GM18520 (cell line): ENCODE results near the gene DNAH14.
"Not testable (repeated sequence)": the region's sequence is repeated elsewhere in the genome, so short reads cannot be mapped to it uniquely, and the experiment has no call there.

Experiments
- ATAC-seq: cut with Tn5 transposase; IDR thresholded peaks from one replicate; pipeline ENCODE4 v1.9.1; 2021; ENCODE audit not compliant: unreplicated experiment

The DNAH14 gene

DNA sequence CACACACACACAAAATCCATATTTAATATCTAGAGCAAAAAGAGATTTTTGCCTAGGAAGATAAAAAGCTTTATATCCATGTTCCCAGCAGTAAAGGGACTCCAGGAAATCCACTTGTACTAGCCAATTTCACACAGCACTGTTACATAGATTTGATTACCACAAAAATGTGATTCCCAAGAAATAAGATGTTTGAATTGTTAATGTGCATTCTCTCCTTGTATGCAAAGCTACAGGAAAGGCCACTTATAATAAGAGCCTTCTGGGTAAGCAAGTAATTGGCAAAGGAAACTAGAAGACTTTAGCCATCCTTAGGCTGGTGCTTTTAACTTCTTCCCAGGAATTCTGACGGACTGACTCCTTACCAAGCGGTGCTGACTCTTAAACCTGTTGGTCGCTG is 409.1 kb downstream of the DNAH14 start:
- ATAC-seq = no peak

DNA sequence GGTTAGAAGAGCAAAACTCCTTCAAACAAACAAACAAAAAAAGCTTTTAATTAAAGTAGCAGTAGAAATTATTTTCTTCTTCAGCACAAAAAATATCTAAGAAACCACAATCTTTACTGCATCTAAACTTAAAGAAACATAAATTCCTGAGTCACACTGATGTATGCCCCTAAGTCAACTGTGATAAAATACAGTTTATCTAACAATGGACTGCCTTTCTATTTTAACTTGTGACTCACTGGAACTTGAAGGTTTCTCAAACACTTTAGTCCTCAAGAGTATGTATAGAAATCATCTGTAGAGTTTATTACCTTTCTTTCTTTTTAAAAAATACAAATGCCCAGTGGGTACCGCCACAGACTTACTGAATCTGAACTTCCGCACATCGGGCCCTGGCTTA is 412.2 kb downstream of the DNAH14 start:
- ATAC-seq = no peak

DNA sequence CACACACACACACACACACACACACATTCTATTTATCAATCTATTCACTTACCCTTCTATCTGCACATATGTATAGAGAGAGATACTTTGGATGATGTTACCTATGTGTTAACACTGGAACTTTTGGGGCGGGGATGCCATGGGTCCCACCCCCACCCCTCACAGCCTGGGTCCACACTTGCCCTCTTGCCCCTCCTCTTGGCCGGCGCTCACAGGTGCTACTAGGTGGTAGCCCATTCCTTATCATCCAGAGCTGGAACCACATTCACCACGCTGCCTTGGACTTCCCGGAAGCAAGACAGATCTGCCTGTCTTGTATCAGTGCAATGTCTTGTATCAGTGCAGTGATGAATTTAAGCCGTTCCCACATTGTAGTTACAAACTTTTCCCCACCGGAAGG is 413.2 kb downstream of the DNAH14 start:
- ATAC-seq = no peak

DNA sequence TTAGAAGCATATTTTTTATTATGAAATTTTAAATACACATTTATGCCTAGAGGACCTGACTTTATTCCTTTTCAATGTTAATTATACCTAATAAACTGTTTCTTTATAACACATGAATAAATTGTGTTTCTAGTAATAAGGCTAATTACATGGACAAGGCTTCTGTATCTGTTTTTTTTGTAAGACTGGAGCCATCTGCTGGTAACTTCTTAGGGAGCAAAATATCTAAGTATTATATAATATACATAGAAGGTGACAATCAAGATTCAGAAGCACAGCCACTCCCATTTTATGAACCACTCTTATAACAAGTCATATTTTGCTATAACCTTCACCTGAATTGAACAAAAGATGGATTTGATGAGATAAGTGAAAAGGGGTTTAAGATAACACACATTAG is 414.1 kb downstream of the DNAH14 start:
- ATAC-seq = no peak

DNA sequence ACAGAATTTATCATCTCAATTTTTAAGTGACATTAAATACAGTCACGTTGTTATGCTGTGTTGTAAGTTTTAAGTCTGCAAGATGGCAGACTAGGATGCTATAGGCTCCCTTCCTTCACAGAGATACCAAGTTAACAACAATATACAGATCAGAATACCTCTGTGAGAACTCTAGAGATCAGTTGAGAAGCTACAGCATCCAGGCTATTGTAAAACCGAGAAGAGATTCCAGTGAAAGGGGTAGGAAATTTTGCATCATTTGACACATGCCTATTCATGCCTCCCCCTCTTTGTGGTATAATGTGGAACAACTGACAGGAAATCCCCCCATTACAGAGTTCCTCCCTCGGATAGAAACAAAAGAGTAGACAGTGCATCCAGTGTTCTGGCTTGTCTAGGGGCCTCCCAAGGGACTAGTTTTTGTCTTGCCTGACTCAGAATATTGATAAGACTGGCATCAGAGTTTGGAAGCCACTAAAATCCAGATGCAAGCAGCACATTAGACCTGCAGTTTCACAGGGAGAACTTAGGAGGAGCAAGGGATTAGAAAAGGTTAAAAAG is 417.7 kb downstream of the DNAH14 start:
- ATAC-seq = no peak

DNA sequence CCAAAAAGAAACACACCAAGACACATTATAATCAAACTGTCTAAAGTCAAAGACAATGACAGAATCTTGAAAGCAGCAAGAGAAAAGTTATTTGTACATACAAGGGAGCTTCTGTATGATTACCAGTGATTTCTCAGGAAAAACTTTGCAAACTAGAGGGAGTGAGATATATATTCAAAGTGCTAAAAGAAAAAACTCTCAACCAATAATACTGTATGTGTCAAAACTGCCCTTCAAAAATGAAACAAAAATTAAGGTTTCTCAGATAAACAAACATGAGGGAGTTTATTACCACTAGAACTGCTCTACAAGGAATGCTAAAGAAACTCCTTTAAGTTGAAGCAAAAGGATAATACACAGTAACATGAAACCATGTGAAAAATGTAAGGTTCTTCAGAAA is 418.9 kb downstream of the DNAH14 start:
- no peak for ATAC-seq

DNA sequence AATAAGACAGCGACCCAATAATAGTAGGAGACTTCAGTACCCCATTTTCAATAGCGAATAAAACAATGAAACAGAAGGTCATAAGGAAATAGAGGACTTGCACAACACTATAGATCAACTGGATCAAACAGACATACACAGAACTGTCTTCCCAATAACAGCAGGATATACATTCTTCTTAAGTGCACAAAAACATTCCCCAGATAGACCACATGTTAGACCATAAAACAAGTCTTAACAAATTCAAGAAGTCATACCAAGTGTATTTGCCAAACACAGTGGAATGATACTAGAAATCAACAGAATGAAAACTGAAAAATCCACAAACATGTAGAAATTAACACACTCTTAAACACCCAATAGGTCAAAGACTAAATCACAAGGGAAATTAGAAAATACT is 420.4 kb downstream of the DNAH14 start:
- ATAC-seq = no peak

DNA sequence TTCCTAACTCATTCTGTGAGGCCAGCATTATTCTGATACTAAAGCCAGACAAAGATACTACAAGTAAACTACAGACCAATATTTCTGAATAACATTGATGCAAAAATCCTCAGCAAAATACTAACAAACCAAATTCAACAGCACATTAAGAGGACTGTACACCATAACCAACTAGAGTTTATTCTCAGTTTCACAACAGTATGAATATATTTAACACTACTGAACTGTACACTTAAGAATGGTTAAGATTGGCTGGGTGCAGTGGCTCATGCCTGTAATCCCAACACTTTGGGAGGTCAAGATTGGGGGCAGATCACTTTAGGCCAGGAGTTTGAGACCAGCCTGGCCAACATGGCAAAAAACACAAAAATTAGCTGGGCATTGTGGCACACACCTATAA is 421.4 kb downstream of the DNAH14 start:
- no peak for ATAC-seq

DNA sequence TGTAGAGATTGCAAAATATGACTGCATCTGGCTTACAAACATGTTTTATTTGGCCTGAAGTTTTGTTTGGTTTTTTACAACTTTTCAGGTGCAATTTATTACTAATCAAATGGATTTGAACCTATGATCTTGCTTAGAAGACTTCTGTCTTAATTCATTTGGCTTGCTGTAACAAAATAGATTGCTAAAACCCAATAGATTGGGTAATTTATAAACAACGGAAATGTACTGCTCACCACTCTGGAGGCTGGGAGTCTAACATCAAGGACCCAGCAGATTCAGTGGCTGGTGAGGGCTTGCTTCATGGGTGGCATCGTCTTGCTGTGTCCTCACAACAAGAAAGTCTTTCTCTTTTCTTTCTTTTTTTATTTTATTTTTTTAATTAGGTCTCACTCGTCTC is 425.4 kb downstream of the DNAH14 start:
- ATAC-seq = no peak

DNA sequence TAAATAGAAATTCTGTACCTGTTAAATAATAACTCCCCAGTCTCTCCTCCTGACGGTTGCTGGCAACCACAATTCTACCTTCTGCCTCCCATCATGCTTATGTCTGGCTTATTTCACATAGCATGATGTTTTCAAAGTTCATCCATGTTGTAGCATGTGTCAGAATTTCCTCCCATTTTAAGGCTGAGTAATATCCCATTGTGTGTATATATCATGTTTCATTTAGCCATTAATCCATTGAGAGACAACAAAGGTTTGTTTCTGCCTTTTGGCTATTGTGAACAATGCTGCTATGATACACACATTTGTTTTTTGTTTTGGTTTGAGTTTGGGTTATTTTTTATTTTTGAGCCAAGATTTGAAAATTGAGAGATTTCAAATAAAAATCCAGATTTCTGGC is 426.4 kb downstream of the DNAH14 start:
- no peak for ATAC-seq

DNA sequence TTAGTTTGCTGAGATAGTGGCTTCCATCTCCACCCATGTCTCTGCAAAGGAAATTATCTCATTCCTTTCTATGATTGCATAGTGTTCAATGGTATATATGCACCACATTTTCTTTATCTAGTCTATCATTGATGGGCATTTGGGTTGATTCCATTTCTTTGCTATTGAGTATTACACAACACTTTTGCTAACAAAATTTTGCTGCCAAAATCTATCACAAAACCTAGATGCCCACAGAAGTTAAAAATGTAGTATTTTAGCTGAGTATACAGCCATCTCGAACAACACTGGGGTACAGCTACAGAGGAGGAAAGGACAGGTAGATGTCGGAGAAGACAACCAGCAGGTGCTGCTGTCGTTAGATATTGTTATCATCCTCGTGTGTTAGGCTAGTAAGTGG is 430.6 kb downstream of the DNAH14 start:
- ATAC-seq = no peak

DNA sequence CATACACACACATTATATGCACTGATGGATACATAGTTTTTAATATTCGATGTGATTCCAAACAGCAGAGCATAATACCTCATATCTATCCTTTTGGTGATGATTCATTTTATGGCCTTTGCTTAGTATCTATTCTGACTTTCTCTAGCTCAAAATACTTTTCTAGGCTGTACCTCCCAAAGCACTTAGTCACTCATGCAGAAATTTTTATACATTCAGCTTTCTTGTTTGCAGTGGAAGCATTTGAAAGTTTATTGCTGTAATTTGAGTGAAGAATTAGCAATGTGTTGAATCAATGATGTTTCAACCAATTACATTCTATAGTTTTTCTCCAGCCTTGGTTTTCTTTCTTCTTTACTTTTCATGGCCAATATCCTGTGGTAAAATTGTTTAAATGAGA is 431.7 kb downstream of the DNAH14 start:
- no peak for ATAC-seq

DNA sequence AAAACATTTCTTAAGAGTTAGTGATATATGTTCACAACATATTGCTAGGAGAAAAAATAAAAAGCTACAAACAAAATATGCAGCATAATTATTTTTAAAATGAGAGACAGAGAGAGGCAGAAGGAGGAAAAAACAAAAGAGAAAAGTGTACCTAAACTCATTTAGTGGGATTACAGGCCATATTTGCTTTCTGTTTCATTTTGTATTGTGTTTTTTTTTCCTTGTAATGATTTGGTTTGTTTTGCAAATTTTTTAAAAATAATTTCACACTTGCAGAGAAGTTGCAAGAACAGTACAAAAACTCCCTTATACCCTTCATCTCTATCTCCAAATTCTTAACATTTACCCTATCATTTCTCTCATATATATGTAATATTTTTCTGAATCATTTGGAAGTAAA is 433.3 kb downstream of the DNAH14 start:
- ATAC-seq = no peak

DNA sequence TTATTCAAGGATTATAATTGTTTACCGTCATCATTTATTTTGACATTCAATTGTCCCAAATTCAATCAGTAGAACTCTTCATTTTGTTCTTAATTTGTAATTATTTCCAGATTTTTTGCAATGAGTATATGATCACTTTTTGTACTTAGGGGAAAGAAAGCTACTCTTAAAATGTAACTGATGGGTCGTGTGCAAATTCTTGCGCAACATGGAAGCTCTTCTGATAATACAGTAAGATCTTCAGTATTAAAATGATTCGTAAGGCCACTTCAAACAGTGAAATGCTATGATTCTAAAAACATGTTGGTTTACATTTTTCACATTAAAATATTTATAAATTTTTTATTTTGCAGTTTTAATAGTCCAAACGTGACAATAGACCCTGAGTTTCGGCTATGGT is 435.0 kb downstream of the DNAH14 start:
- ATAC-seq = no peak

DNA sequence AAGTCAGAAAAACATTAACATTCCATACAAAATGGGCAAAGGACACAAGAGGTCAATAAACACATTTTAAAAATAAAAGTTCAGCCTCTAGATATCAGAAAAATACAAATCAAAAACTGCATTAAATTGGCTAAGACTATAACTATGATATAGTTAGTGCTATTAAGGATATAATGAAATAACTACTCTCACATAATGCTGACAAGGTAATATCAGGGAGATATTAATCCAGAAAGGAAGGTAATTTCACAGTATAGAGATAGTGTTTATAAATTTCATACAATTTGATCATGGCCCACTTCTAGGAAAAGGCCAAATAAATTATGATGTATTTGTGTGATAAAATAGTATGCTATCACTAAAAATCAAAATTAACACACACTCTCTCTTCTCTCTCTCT is 436.5 kb downstream of the DNAH14 start:
- no peak for ATAC-seq

DNA sequence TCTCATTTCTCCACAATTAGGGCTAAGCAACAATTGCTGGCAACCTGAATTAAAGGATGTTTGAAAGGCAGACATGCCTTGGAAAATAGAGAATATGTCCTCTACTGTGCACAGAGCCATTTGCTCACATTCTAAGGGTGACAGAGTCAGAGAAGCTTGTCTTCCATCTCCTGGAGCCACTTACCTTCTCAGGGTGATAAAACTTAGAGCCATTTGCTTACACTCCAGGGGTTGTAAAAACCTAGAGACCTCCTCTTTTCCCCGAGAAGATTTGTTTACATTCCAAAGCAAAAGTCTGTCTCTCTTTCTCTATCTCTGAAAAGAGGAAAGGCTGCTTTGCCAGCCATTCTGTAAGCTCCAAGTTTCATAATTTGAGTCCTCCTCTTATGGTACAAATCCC is 437.1 kb downstream of the DNAH14 start:
- ATAC-seq = no peak

DNA sequence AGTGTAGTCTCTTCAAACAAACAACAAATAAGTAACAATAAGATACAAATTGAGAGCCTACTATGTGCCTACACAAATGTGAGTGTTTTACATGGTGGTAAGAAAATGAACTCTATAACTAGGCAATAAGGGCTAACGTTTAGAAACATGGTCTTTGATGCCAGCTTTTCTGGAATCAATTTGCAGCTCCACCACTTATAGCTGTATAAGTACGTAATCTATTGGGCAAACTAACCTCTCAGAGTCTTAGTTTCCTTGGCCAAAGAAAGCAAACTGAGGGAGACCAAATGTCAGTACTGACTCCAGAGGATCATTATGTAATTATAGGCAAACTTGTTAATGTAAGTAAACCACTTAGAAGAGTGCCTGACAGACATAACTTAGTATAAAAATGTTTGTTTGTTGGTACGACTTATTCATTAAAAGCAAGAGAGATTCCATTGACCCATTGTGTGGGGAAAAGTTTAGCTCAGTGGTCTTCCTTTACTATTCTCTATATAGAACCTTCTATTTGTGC is 438.6 kb downstream of the DNAH14 start:
- ATAC-seq = no peak

DNA sequence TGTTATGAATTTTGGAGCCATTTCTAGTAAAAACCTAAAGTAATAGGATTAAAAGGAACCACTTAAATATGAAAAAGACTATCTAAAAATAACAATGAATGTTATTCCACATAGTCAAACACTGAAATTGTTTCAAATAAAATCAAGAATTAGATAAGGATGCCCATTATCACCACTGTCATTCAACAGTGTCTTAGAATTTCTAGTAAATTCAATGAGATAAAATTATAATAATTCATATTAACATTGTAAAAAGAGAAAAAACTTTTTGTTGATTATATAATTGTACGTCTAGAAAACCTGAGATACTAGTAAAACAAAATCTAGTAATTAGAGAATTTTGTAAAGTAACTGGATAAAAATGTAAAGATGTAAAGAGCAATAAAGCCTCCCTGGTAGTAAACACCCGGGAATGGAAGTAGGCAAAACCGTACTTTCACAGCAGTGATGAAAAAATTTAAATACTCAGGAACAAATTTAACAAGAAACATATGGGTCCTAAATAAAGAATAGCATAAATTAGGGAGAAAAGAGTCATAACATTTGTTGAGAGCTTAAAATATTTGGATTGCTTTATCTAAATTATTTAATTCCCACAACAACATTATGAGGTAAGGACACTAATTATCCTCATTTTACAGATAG is 442.0 kb downstream of the DNAH14 start:
- no peak for ATAC-seq

DNA sequence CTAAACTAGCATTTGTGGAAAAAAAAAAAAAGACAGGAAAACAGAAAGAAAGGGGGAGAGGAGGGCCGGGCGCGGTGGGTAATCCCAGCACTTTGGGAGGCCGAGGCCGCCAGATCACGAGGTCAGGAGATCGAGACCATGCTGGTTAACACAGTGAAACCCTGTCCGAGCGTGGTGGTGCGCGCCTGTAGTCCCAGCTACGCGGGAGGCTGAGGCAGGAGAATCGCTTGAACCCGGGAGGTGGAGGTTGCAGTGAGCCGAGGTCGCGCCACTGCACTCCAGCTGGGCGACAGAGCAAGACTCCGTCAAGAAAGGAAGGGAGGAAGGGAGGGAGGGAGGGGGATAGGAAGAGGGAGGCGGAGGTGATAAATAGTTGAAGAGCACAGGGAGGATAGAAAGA is 443.7 kb downstream of the DNAH14 start:
- no peak for ATAC-seq

DNA sequence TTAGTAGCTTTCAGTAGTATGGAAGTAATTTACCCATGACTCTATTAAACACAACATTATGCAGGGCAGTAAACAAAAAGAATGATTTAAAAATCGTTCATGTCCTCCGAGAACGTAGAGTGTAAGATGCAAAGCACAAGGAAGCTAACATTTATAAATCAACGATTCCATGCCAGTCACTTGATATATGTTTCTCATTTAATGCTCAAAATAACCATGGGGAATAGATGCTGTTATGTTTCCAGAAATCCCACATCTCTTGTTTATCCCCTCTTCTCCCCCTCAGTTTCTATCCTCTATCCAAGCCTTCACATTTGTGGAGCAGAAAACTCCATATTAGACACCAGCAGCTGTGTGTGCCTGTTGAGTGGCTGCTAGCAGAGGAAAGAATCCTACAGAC is 445.5 kb downstream of the DNAH14 start:
- ATAC-seq = no peak

DNA sequence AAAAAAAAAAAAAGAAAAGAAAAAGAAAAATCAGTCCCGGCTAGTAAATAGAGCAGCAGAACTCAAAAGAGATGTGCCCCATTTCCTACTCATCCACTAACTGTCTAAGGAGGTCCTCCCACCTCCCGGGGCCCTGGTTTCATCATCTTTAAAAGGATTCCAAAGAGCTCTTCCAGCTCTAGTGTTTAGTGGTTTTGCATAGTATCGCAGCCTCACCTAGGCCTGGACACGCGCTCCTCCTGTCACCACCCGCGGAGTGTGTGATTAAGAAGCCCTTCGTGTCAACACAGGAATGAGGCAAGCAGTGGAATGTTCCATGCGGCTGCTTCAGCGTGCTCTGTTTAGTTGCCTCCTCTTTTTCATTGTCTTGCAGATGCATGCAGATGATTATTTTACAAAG is 449.4 kb downstream of the DNAH14 start:
- ATAC-seq = no peak

DNA sequence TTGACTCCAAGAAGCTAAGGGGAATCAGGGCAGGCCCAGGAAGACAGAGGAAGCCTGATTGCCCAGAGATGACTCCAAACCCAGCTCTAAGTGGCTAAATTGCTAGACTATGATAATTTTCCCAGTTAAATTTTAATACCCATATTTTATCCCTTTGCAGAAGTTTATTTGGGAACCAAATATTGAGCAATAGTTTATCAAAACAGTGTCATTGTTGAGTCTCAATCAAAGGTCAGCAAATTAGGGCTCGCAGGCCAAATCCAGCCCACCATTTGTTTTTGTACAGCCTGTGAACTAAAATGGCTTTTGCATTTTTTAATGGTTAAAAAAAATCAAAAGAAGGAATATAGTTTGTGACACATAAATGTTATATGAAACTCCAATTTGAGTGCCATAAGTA is 451.2 kb downstream of the DNAH14 start:
- no peak for ATAC-seq

DNA sequence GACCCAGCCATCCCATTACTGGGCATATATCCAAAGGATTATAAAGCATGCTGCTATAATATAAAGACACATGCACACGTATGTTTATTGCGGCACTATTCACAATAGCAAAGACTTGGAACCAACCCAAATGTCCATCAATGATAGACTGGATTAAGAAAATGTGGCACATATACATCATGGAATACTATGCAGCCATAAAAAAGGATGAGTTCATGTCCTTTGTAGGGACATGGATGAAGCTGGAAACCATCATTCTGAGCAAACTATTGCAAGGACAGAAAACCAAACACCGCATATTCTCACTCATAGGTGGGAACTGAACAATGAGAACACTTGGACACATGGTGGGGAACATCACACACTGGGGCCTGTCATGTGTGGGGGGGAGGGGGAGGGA is 457.4 kb downstream of the DNAH14 start:
- ATAC-seq = not testable (repeated sequence)
